ENCODE data around the gene CDR2L. TPM values are rescaled to one million over a fixed set of nuclear protein-coding genes. Genes with fewer than 3 reads are reported as not detected.

The CDR2L gene
- total RNA-seq, 1 donor from 2014 or later, result 52.3 TPM

DNA sequence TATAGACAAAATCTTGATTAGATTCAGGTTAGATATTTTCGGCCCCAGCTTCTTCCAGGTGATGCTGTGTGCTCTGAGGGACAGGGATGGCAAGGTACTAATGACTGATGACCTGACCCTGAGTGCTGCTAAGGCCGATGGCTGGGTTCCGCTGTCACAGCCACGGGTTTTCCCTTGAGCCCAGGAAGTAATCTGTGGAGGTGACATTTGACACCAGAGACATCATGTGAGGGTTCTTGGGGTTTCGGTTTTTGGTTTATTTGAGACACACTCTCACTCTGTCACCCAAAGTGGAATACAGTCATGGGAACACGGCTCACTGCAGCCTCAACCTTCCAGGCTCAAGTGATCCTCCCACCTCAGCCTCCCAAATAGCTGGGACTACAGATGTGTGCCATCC is 41.9 kb upstream of the CDR2L start:
- H3K4me3 ChIP-seq (ENCODE audit: low read depth, low read length), result no peak overlapping the region
- H3K27me3 ChIP-seq (ENCODE audit: control insufficient read depth, insufficient read depth, low read length), result peaks cover 42% of the 10 kb centered on the region
- TF ChIP-seq, protein P1, sequence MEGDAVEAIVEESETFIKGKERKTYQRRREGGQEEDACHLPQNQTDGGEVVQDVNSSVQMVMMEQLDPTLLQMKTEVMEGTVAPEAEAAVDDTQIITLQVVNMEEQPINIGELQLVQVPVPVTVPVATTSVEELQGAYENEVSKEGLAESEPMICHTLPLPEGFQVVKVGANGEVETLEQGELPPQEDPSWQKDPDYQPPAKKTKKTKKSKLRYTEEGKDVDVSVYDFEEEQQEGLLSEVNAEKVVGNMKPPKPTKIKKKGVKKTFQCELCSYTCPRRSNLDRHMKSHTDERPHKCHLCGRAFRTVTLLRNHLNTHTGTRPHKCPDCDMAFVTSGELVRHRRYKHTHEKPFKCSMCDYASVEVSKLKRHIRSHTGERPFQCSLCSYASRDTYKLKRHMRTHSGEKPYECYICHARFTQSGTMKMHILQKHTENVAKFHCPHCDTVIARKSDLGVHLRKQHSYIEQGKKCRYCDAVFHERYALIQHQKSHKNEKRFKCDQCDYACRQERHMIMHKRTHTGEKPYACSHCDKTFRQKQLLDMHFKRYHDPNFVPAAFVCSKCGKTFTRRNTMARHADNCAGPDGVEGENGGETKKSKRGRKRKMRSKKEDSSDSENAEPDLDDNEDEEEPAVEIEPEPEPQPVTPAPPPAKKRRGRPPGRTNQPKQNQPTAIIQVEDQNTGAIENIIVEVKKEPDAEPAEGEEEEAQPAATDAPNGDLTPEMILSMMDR (IDR thresholded peaks at IDR 0.05; ENCODE audit: insufficient read depth, low read length, poor library complexity, severe bottlenecking), result no peak
- no peaks in the 10 kb centered on the region for H3K36me3 ChIP-seq (ENCODE audit: control insufficient read depth, insufficient read depth, low read length)
- no peak for DNase-seq (ENCODE audit: low read depth)

DNA sequence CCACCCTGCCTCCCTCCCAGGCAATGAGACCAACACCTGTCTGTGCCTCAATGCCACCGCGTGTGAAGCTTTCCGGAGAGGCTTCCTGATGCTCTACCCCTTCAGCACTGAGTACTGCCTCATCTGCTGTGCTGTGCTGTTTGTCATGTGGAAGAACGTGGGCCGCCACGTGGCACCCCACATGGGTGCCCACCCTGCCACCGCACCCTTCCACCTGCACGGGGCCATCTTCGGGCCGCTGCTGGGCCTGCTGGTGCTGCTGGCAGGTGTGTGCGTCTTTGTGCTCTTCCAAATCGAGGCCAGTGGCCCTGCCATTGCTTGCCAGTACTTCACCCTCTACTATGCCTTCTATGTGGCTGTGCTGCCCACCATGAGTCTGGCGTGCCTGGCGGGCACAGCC is 40.8 kb upstream of the CDR2L start:
- no peak overlapping the region for H3K4me3 ChIP-seq (ENCODE audit: low read depth, low read length)
- no peak for DNase-seq (ENCODE audit: low read depth)
- TF ChIP-seq, protein P1 (IDR thresholded peaks at IDR 0.05; ENCODE audit: insufficient read depth, low read length, poor library complexity, severe bottlenecking), result no peak
- peaks cover 36% of the 10 kb centered on the region for H3K27me3 ChIP-seq (ENCODE audit: control insufficient read depth, insufficient read depth, low read length)
- H3K36me3 ChIP-seq (ENCODE audit: control insufficient read depth, insufficient read depth, low read length), result no peaks in the 10 kb centered on the region

DNA sequence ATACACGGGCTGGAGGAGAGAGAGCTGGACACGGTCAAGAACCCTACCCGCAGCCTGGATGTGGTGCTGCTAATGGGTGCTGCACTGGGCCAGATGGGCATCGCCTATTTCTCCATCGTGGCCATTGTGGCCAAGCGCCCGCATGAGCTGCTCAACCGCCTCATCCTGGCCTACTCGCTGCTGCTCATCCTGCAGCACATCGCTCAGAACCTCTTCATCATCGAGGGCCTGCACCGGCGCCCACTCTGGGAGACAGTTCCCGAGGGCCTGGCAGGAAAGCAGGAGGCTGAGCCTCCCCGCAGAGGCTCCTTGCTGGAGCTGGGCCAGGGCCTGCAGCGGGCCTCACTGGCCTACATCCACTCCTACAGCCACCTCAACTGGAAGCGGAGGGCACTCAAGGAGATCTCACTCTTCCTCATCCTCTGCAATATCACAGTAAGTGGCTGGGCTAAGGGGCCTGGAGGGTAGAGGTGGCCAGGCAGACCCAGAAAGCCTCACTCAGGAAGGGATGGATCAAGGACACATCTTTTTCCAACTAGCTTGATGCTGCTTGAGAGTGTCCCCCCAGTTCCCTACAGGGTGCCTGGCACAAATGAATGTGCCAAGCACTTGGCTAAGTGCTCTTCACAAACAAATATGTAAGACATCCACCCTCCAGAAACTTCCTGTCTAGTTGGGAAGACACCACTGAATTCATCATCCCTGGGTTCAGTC is 40.2 kb upstream of the CDR2L start:
- TF ChIP-seq, protein P1 (IDR thresholded peaks at IDR 0.05; ENCODE audit: insufficient read depth, low read length, poor library complexity, severe bottlenecking), result no peak
- Histone ChIP-seq H3K4me3 (ENCODE audit: low read depth, low read length) (no peak overlapping the region), H3K27me3 (ENCODE audit: control insufficient read depth, insufficient read depth, low read length) (peaks cover 32% of the 10 kb centered on the region)

DNA sequence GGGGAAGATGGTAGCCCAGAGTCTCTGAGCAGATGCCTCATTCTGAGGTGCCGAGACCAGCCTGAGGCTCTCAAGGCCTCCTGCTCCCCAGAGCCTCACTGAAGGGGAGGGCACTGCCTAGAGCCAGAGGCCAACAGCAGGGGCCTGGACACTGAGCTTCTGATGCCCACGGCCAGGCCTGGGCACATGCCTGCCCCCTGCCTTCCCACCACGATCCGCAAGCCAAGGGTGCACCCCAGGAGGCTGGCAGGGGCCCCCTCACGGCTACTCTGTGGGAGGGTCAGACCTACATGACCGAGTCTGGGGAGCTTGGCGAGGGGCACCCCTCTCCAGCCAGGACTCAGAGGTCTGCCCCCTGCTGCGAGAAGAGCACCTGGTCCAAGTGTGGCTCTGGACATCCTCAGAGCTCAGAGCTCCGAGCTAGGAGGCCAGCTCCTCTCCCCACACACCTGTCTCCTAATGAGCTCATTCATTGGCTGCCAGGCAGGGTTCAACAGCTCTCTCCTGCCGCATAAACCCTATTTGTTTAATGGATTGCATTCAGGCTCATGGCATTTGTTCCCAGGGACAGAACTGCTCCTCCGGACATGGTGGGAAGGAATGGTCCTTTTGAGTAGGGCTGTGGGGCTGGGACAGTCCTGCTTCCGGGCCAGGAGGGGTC is 37.8 kb upstream of the CDR2L start:
- H3K27me3 ChIP-seq (ENCODE audit: control insufficient read depth, insufficient read depth, low read length), result peaks cover 29% of the 10 kb centered on the region

More for the DNA sequence above, 40.2 kb upstream of the CDR2L start:
- no peak for DNase-seq (ENCODE audit: low read depth)
- H3K36me3 ChIP-seq (ENCODE audit: control insufficient read depth, insufficient read depth, low read length), result no peaks in the 10 kb centered on the region

DNA sequence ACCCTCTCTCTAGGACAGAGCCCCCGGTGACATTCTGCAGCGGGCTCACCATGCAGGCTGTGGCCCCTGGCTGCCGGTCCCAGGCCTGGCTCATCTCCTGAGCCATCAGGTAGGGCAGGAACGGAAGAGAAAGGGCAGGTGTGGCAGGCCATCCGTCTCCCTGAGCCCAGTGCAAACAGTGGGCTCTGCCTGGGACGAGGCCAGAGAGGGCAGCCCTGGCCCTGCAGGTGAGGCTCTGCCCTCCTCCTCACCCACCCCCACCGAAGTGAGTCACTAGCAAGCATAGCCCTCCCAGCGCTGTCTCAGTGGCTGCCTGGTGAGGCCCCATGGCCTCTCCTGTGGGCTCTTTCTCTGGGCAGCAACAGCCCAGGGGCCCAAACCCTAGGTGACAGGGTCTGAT is 37.2 kb upstream of the CDR2L start:
- peaks cover 29% of the 10 kb centered on the region for H3K27me3 ChIP-seq (ENCODE audit: control insufficient read depth, insufficient read depth, low read length)

More for the DNA sequence above, 37.8 kb upstream of the CDR2L start:
- Histone ChIP-seq H3K36me3 (ENCODE audit: control insufficient read depth, insufficient read depth, low read length) (no peaks in the 10 kb centered on the region), H3K4me3 (ENCODE audit: low read depth, low read length) (no peak overlapping the region)
- TF ChIP-seq, protein P1 (IDR thresholded peaks at IDR 0.05; ENCODE audit: insufficient read depth, low read length, poor library complexity, severe bottlenecking), result no peak
- DNase-seq (ENCODE audit: low read depth), result no peak

More for the DNA sequence above, 37.2 kb upstream of the CDR2L start:
- Histone ChIP-seq H3K4me3 (ENCODE audit: low read depth, low read length) (no peak overlapping the region), H3K36me3 (ENCODE audit: control insufficient read depth, insufficient read depth, low read length) (no peaks in the 10 kb centered on the region)
- DNase-seq (ENCODE audit: low read depth), result no peak
- TF ChIP-seq, protein P1 (IDR thresholded peaks at IDR 0.05; ENCODE audit: insufficient read depth, low read length, poor library complexity, severe bottlenecking), result no peak

All from kidney epithelial cell (primary cell).